ENCODE measurements around the gene ATL3.

GRCh38 chr11:63680834-63681320, 9.7 kb upstream of the ATL3 start:
- no peak for TF ChIP-seq POLR2A (IDR thresholded peaks at IDR 0.05)
- TF ChIP-seq, protein P1, sequence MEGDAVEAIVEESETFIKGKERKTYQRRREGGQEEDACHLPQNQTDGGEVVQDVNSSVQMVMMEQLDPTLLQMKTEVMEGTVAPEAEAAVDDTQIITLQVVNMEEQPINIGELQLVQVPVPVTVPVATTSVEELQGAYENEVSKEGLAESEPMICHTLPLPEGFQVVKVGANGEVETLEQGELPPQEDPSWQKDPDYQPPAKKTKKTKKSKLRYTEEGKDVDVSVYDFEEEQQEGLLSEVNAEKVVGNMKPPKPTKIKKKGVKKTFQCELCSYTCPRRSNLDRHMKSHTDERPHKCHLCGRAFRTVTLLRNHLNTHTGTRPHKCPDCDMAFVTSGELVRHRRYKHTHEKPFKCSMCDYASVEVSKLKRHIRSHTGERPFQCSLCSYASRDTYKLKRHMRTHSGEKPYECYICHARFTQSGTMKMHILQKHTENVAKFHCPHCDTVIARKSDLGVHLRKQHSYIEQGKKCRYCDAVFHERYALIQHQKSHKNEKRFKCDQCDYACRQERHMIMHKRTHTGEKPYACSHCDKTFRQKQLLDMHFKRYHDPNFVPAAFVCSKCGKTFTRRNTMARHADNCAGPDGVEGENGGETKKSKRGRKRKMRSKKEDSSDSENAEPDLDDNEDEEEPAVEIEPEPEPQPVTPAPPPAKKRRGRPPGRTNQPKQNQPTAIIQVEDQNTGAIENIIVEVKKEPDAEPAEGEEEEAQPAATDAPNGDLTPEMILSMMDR (IDR thresholded peaks at IDR 0.05), result no peak

Data from body of pancreas (tissue), 4 donors.